OCI-LY7 (cell line): ENCODE results near the gene FOXF1. TPM values are rescaled to one million over a fixed set of nuclear protein-coding genes. Genes with fewer than 3 reads are reported as not detected.

ENCODE experiments used
- BruUV-seq: library from RNA; stranded (reverse); fragments of 400-500 nt; replicated peaks from 2 replicates; lab custom pipeline; 2021; lab: Mats Ljungman, UMichigan
- CTCF ChIA-PET: fragments of 300-600 bp; sonication (Branson Sonifier 250); formaldehyde crosslinking; loops from one replicate; lab custom pipeline; 2022; ENCODE audit warnings: antibody characterized with exemption; ENCODE audit not compliant: unreplicated experiment; lab: Charles Lee
- POLR2A ChIA-PET: fragments of 300-600 bp; sonication (Branson Sonifier 250); formaldehyde crosslinking; loops from one replicate; lab custom pipeline; 2022; ENCODE audit warnings: antibody characterized with exemption; lab: Charles Lee
- DNase-seq: peaks from one replicate; pipeline ENCODE4 v3.0.0-alpha.2; 2015; ENCODE audit warnings: low spot score
- H2AFZ ChIP-seq: fragments of 200-600 bp; sonication (generic), shearing (Covaris generic); 2 replicates; pipeline ENCODE4 v1.6.1; 2014; ENCODE audit warnings: mild to moderate bottlenecking, antibody characterized with exemption, low read length, moderate library complexity
- H3K27ac ChIP-seq: fragments of 200-600 bp; sonication (generic); 2 replicates; pipeline ENCODE4 v1.5.1; 2014; ENCODE audit warnings: mixed run types, low read depth, mild to moderate bottlenecking, moderate library complexity, low read length, inconsistent platforms; ENCODE audit not compliant: poor library complexity, severe bottlenecking
- H3K36me3 ChIP-seq: fragments of 200-600 bp; sonication (generic); 2 replicates; pipeline ENCODE4 v1.6.1; 2014; ENCODE audit warnings: mild to moderate bottlenecking, antibody characterized with exemption, low read length, moderate library complexity, mixed read lengths; ENCODE audit not compliant: insufficient read depth
- H3K4me1 ChIP-seq: fragments of 200-600 bp; sonication (generic); 2 replicates; pipeline ENCODE4 v1.5.1; 2014; ENCODE audit warnings: mild to moderate bottlenecking, low read length; ENCODE audit not compliant: insufficient read depth, poor library complexity, severe bottlenecking
- H3K4me2 ChIP-seq: fragments of 200-600 bp; sonication (generic); 2 replicates; pipeline ENCODE4 v1.6.1; 2014; ENCODE audit warnings: mild to moderate bottlenecking, low read length
- H3K4me3 ChIP-seq: fragments of 200-600 bp; sonication (generic); 2 replicates; pipeline ENCODE4 v1.5.1; 2014; ENCODE audit warnings: mild to moderate bottlenecking, low read depth, low read length; ENCODE audit not compliant: poor library complexity, severe bottlenecking
- H3K79me2 ChIP-seq: fragments of 200-600 bp; sonication (generic); 2 replicates; pipeline ENCODE4 v1.6.1; 2016; ENCODE audit warnings: low read depth, mild to moderate bottlenecking, low read length, moderate library complexity, mixed read lengths; ENCODE audit not compliant: insufficient read depth
- H3K9me2 ChIP-seq: fragments of 200-600 bp; sonication (generic); 2 replicates; pipeline ENCODE4 v1.6.1; 2016; ENCODE audit warnings: mild to moderate bottlenecking, low read length, mixed read lengths; ENCODE audit not compliant: insufficient read depth
- H3K9me3 ChIP-seq: fragments of 200-600 bp; sonication (generic); 2 replicates; pipeline ENCODE4 v1.6.1; 2014; ENCODE audit warnings: mild to moderate bottlenecking, mixed run types, low read length, mixed read lengths
- H4K20me1 ChIP-seq: fragments of 200-600 bp; sonication (generic); 2 replicates; pipeline ENCODE4 v1.6.1; 2014; ENCODE audit warnings: mild to moderate bottlenecking, antibody characterized with exemption, low read length, moderate library complexity, mixed read lengths; ENCODE audit not compliant: insufficient read depth
- CTCF ChIP-seq: fragments of 200-600 bp; sonication (generic); conservative IDR thresholded peaks from 2 replicates; pipeline ENCODE4 v1.5.1; 2014; ENCODE audit warnings: mild to moderate bottlenecking, antibody characterized with exemption, low read length, moderate library complexity, mixed read lengths
- EZH2phosphoT487 ChIP-seq: fragments of 200-600 bp; sonication (generic); IDR thresholded peaks from 2 replicates; pipeline ENCODE4 v1.6.1; 2018; ENCODE audit warnings: low read depth, borderline replicate concordance, mild to moderate bottlenecking, mixed run types, antibody characterized with exemption, low read length, moderate library complexity, mixed read lengths
- intact Hi-C: fragments of 100-400 bp; cut with micrococcal nuclease; formaldehyde crosslinking; loops from one replicate; pipeline ENCODE4 v1.10.0; 2022; ENCODE audit not compliant: unreplicated experiment
- total RNA-seq, 2 experiments: library from RNA; depleted of rRNA in 1 of 2; stranded (reverse); fragments of >200 nt in 1 of 2; shearing (Covaris generic) in 1 of 2; gene quantifications; 2 replicates each; pipeline ENCODE4 v1.2.3, GENCODE V29; 2014 to 2022

Gene FOXF1
- total RNA-seq, 2 experiments from 2014 or later: not detected

DNA sequence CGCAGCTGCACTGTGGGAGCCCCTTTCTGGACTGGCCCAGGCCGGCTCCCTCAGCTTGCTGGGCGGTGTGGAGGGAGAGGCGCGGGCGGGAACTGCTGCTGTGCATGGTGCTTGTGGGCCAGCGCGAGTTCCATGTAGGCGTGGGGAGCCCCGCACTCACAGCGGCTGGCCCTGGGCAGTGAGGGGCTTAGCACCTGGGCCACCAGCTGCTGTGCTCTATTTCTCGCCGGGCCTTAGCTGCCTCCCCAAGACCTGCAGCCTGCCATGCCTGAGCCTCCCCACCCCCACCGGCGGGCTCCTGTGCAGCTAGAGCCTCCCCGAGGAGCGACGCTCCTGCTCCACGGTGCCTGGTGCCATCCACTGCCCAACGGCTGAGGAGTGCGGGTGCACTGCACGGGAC lies 43.0 kb downstream of the FOXF1 start:
- H3K9me3 ChIP-seq: no peaks in the 10 kb centered on the region
- intact Hi-C loops: no loop called here

DNA sequence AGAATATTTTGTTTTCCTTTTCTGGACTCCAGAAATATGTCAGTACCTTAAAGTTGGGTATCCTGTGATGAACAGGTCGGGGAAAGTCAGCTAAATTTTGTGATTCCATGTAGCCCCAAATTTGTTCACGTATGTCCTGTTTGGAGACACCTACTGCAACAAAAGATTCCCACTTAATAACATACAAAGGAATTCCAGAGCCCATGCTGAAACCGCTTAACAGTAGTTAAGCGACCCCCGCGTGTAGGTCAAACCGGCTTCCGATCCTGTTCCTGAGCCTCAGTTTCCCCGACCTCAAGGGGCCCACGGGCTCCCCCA lies 44.2 kb downstream of the FOXF1 start:
- peak overlapping the region; percentile 78 for H3K4me3 ChIP-seq
- peaks cover 7% of the 10 kb centered on the region; the same call in 1 of the 2 replicates for H3K79me2 ChIP-seq
- H3K4me1 ChIP-seq: peaks cover 9% of the 10 kb centered on the region
- no peaks in the 10 kb centered on the region for H3K9me3 ChIP-seq
- POLR2A ChIA-PET: interaction anchor here (0.7 to 1.2 kb wide), 2 partner anchors 28 to 1533 kb away, joined by 3 to 4 read pairs; no protein-coding TSS in a partner anchor
- H3K4me2 ChIP-seq: peak overlapping the region; percentile 92
- H2AFZ ChIP-seq: peak overlapping the region; percentile 83; the same call in 1 of the 2 replicates
- no peaks in the 10 kb centered on the region for H4K20me1 ChIP-seq
- H3K36me3 ChIP-seq: peaks cover 9% of the 10 kb centered on the region; the same call in 1 of the 2 replicates
- BruUV-seq: TSS peak; percentile 69
- CTCF ChIA-PET: no interaction called here
- H3K9me2 ChIP-seq: no peaks in the 10 kb centered on the region
- H3K27ac ChIP-seq: peak overlapping the region; percentile 38
- intact Hi-C loops: no loop called here
- TF ChIP-seq EZH2phosphoT487 (no peak), CTCF (no peak)
- DNase-seq: peak; percentile 21

More for the DNA sequence above, 43.0 kb downstream of the FOXF1 start:
- Histone ChIP-seq H4K20me1 (no peaks in the 10 kb centered on the region), H3K4me2 (no peak overlapping the region), H2AFZ (no peak overlapping the region), H3K79me2 (peaks cover 7% of the 10 kb centered on the region; the same call in 1 of the 2 replicates), H3K27ac (no peak overlapping the region), H3K4me1 (peaks cover 9% of the 10 kb centered on the region), H3K9me2 (no peaks in the 10 kb centered on the region), H3K36me3 (peaks cover 9% of the 10 kb centered on the region; the same call in 1 of the 2 replicates), H3K4me3 (no peak overlapping the region)
- POLR2A ChIA-PET: interaction anchor here (1.2 kb wide), 1 partner anchor 27 kb away, joined by 3 read pairs; no protein-coding TSS in a partner anchor
- CTCF ChIA-PET: no interaction called here
- BruUV-seq: no TSS peak
- TF ChIP-seq EZH2phosphoT487: no peak
- TF ChIP-seq CTCF: no peak
- no peak for DNase-seq
